Neural cell (in vitro differentiated cells): ENCODE data around the gene ANKRD6. TPM values are rescaled to one million over a fixed set of nuclear protein-coding genes. Genes with fewer than 3 reads are reported as not detected.

Experiments
- H2AFZ ChIP-seq: fragments of 200-600, 300-800 bp; sonication (generic), shearing (Covaris generic); 2 replicates; pipeline ENCODE4 v1.6.0; 2014; ENCODE audit warnings: low read depth, mild to moderate bottlenecking, antibody characterized with exemption, low read length, moderate library complexity
- H3F3A ChIP-seq: fragments of 200-600 bp; shearing (Covaris generic); 2 replicates; pipeline ENCODE4 v1.6.1; 2016; ENCODE audit warnings: mild to moderate bottlenecking, moderate library complexity, mixed read lengths, antibody characterized with exemption, low read length; ENCODE audit not compliant: insufficient read depth, poor library complexity, severe bottlenecking
- H3K27ac ChIP-seq: fragments of 200-600, 300-800 bp; sonication (generic), shearing (Covaris generic); 2 replicates; pipeline ENCODE4 v1.5.1; 2014; ENCODE audit warnings: mild to moderate bottlenecking, low read length, moderate library complexity
- H3K27me3 ChIP-seq: fragments of 300-800, 200-600 bp; sonication (generic), shearing (Covaris generic); 2 replicates; pipeline ENCODE4 v1.6.0; 2014; ENCODE audit warnings: mild to moderate bottlenecking, low read depth, low read length, moderate library complexity; ENCODE audit not compliant: insufficient read depth
- H3K36me3 ChIP-seq: fragments of 300-800, 200-600 bp; sonication (generic), shearing (Covaris generic); 2 replicates; pipeline ENCODE4 v1.5.1; 2014; ENCODE audit warnings: mild to moderate bottlenecking, antibody characterized with exemption, low read length, moderate library complexity; ENCODE audit not compliant: insufficient read depth
- H3K4me2 ChIP-seq: fragments of 300-800, 200-600 bp; sonication (generic), shearing (Covaris generic); 2 replicates; pipeline ENCODE4 v1.6.0; 2014; ENCODE audit warnings: mild to moderate bottlenecking, low read length
- H3K4me3 ChIP-seq: fragments of 300-800, 200-600 bp; sonication (generic), shearing (Covaris generic); 2 replicates; pipeline ENCODE4 v1.5.1; 2014; ENCODE audit warnings: mild to moderate bottlenecking, low read length, moderate library complexity
- H3K79me2 ChIP-seq: fragments of 200-600 bp; shearing (Covaris generic); replicated peaks from 2 replicates; pipeline ENCODE4 v1.6.0; 2014; ENCODE audit warnings: mild to moderate bottlenecking, low read length, moderate library complexity; ENCODE audit not compliant: insufficient read depth
- H3K9ac ChIP-seq: fragments of 300-800, 200-600 bp; sonication (generic), shearing (Covaris generic); 2 replicates; pipeline ENCODE4 v1.6.1; 2016; ENCODE audit warnings: mild to moderate bottlenecking, low read length, mixed read lengths
- H3K9me2 ChIP-seq: fragments of 200-600 bp; shearing (Covaris generic); 2 replicates; pipeline ENCODE4 v1.6.1; 2016; ENCODE audit warnings: mild to moderate bottlenecking, low read length, mixed read lengths; ENCODE audit not compliant: insufficient read depth
- H3K9me3 ChIP-seq: fragments of 200-600, 300-800 bp; sonication (generic), shearing (Covaris generic); 2 replicates; pipeline ENCODE4 v1.6.1; 2016; ENCODE audit warnings: mild to moderate bottlenecking, mixed run types, low read length, moderate library complexity, mixed read lengths
- H4K20me1 ChIP-seq: fragments of 200-600 bp; shearing (Covaris generic); 2 replicates; pipeline ENCODE4 v1.6.1; 2016; ENCODE audit warnings: mild to moderate bottlenecking, mixed run types; ENCODE audit not compliant: insufficient read depth
- CTCF ChIP-seq: fragments of 450-650 bp; IDR thresholded peaks from 2 replicates; pipeline ENCODE4 v1.5.1; 2014; ENCODE audit warnings: antibody characterized with exemption, mild to moderate bottlenecking, moderate library complexity; ENCODE audit not compliant: poor library complexity, severe bottlenecking
- EP300 ChIP-seq: fragments of 450-650 bp; conservative IDR thresholded peaks from 2 replicates; pipeline ENCODE4 v1.6.1; 2014; ENCODE audit warnings: antibody characterized with exemption, mild to moderate bottlenecking, moderate library complexity; ENCODE audit not compliant: poor library complexity, severe bottlenecking
- EZH2 ChIP-seq: fragments of 200-600, 300-800 bp; shearing (Covaris generic), sonication (generic); IDR thresholded peaks from 2 replicates; pipeline ENCODE4 v1.6.1; 2014; ENCODE audit warnings: antibody characterized with exemption, low read length, borderline replicate concordance, mild to moderate bottlenecking; ENCODE audit not compliant: insufficient read depth, poor library complexity, severe bottlenecking
- MXI1 ChIP-seq: fragments of 450-650 bp; conservative IDR thresholded peaks from 2 replicates; pipeline ENCODE4 v1.6.1; 2014; ENCODE audit warnings: antibody characterized with exemption, mild to moderate bottlenecking; ENCODE audit not compliant: poor library complexity, severe bottlenecking
- POLR2AphosphoS5 ChIP-seq: IDR thresholded peaks from 2 replicates; pipeline ENCODE4 v1.6.1; 2012
- RAD21 ChIP-seq: fragments of 450-650 bp; conservative IDR thresholded peaks from 2 replicates; pipeline ENCODE4 v1.6.1; 2014; ENCODE audit warnings: antibody characterized with exemption, mild to moderate bottlenecking, moderate library complexity
- REST ChIP-seq: IDR thresholded peaks from 2 replicates; pipeline ENCODE4 v1.6.1; 2012; ENCODE audit warnings: borderline replicate concordance
- TAF1 ChIP-seq: IDR thresholded peaks from 2 replicates; pipeline ENCODE4 v1.6.1; 2012; ENCODE audit warnings: low read depth
- polyA plus RNA-seq: library from polyadenylated mRNA; depleted of rRNA; stranded (reverse); fragments of >200 nt; gene quantifications from 2 replicates; pipeline ENCODE4 v1.2.3, GENCODE V29; 2014

The ANKRD6 gene
- polyA plus RNA-seq, 1 donor from 2014 or later, result 43.5 TPM

- Histone ChIP-seq H3F3A (no peaks in the 10 kb centered on the region), H3K9ac (peak overlapping the region; percentile 95), H3K36me3 (no peaks in the 10 kb centered on the region), H4K20me1 (no peaks in the 10 kb centered on the region), H3K9me3 (no peaks in the 10 kb centered on the region), H3K4me2 (peak overlapping the region; percentile 87), H3K9me2 (no peaks in the 10 kb centered on the region), H3K79me2 (peaks cover 18% of the 10 kb centered on the region), H3K4me3 (peak overlapping the region; percentile 97), H3K27me3 (no peaks in the 10 kb centered on the region), H2AFZ (no peak overlapping the region), H3K27ac (peak overlapping the region; percentile 83)
- TF ChIP-seq MXI1 (no peak), EP300 (no peak), RAD21 (no peak), EZH2 (no peak), CTCF (no peak), TAF1 (no peak)
These were observed 22.2 kb upstream of the ANKRD6 start for GRCh38 chr6:89410788-89411144.

GRCh38 chr6:89411145-89412070, 21.5 kb upstream of the ANKRD6 start:
- H2AFZ ChIP-seq, result peak overlapping the region; percentile 86
- TF ChIP-seq REST (no peak), RAD21 (peak; percentile 13), POLR2AphosphoS5 (peak; percentile 23), MXI1 (peak; percentile 12)
- H3K9ac ChIP-seq, result peak overlapping the region; percentile 95
- H3K79me2 ChIP-seq, result peaks cover 18% of the 10 kb centered on the region
- H3F3A ChIP-seq, result no peaks in the 10 kb centered on the region
- H3K27ac ChIP-seq, result peak overlapping the region; percentile 83
- no peaks in the 10 kb centered on the region for H3K9me3 ChIP-seq
- no peaks in the 10 kb centered on the region for H3K36me3 ChIP-seq
- peak overlapping the region; percentile 87 for H3K4me2 ChIP-seq
- no peaks in the 10 kb centered on the region for H4K20me1 ChIP-seq
- H3K27me3 ChIP-seq, result no peaks in the 10 kb centered on the region
- no peaks in the 10 kb centered on the region for H3K9me2 ChIP-seq
- peak overlapping the region; percentile 97 for H3K4me3 ChIP-seq
